ENCODE measurements around the gene ERFE. TPM values are rescaled to one million over a fixed set of nuclear protein-coding genes. Genes with fewer than 3 reads are reported as not detected.

The ERFE gene
- total RNA-seq, 1 donor, result 1.8 TPM

GRCh38 chr2:238151205-238151604 is 7.6 kb upstream of the ERFE start:
- Histone ChIP-seq H3K27me3 (ENCODE audit: insufficient read depth, low read length) (no peaks in the 10 kb centered on the region), H2AFZ (ENCODE audit: low read length) (no peak overlapping the region), H3K27ac (ENCODE audit: low read depth, low read length) (no peak overlapping the region), H3K79me2 (ENCODE audit: insufficient read depth, low read length) (no peaks in the 10 kb centered on the region), H3K9me3 (ENCODE audit: low read depth, low read length) (no peaks in the 10 kb centered on the region), H3K4me1 (ENCODE audit: insufficient read depth, low read length) (no peaks in the 10 kb centered on the region), H4K20me1 (ENCODE audit: insufficient read depth, low read length) (no peaks in the 10 kb centered on the region), H3K36me3 (ENCODE audit: insufficient read depth, low read length) (no peaks in the 10 kb centered on the region), H3K4me2 (ENCODE audit: insufficient read depth, low read length) (no peak overlapping the region), H3K4me3 (ENCODE audit: insufficient read depth, low read length) (no peak overlapping the region)
- TF ChIP-seq CTCF (IDR thresholded peaks at IDR 0.05; ENCODE audit: extremely low read depth, low read depth, low read length), result no peak
- no peak for DNase-seq (ENCODE audit: insufficient read length, low spot score, missing footprints)

GRCh38 chr2:238151628-238152235 is 7.0 kb upstream of the ERFE start:
- H3K27ac ChIP-seq (ENCODE audit: low read depth, low read length), result no peak overlapping the region
- no peak for DNase-seq (ENCODE audit: insufficient read length, low spot score, missing footprints)

GRCh38 chr2:238152771-238153688 is 5.7 kb upstream of the ERFE start:
- Histone ChIP-seq H3K79me2 (ENCODE audit: insufficient read depth, low read length) (no peaks in the 10 kb centered on the region), H3K27me3 (ENCODE audit: insufficient read depth, low read length) (no peaks in the 10 kb centered on the region), H3K4me2 (ENCODE audit: insufficient read depth, low read length) (no peak overlapping the region), H3K27ac (ENCODE audit: low read depth, low read length) (no peak overlapping the region), H4K20me1 (ENCODE audit: insufficient read depth, low read length) (no peaks in the 10 kb centered on the region), H3K4me3 (ENCODE audit: insufficient read depth, low read length) (no peak overlapping the region), H3K36me3 (ENCODE audit: insufficient read depth, low read length) (no peaks in the 10 kb centered on the region), H2AFZ (ENCODE audit: low read length) (no peak overlapping the region), H3K4me1 (ENCODE audit: insufficient read depth, low read length) (no peaks in the 10 kb centered on the region), H3K9me3 (ENCODE audit: low read depth, low read length) (no peaks in the 10 kb centered on the region)
- DNase-seq (ENCODE audit: insufficient read length, low spot score, missing footprints), result peak; percentile 83
- TF ChIP-seq CTCF (IDR thresholded peaks at IDR 0.05; ENCODE audit: extremely low read depth, low read depth, low read length), result peak; percentile 15

More at GRCh38 chr2:238151628-238152235, 7.0 kb upstream of the ERFE start:
- Histone ChIP-seq H4K20me1 (ENCODE audit: insufficient read depth, low read length) (no peaks in the 10 kb centered on the region), H3K79me2 (ENCODE audit: insufficient read depth, low read length) (no peaks in the 10 kb centered on the region), H2AFZ (ENCODE audit: low read length) (no peak overlapping the region), H3K27me3 (ENCODE audit: insufficient read depth, low read length) (no peaks in the 10 kb centered on the region), H3K9me3 (ENCODE audit: low read depth, low read length) (no peaks in the 10 kb centered on the region), H3K4me3 (ENCODE audit: insufficient read depth, low read length) (no peak overlapping the region), H3K36me3 (ENCODE audit: insufficient read depth, low read length) (no peaks in the 10 kb centered on the region), H3K4me1 (ENCODE audit: insufficient read depth, low read length) (no peaks in the 10 kb centered on the region), H3K4me2 (ENCODE audit: insufficient read depth, low read length) (no peak overlapping the region)
- TF ChIP-seq CTCF (IDR thresholded peaks at IDR 0.05; ENCODE audit: extremely low read depth, low read depth, low read length), result no peak

GRCh38 chr2:238154570-238154969 is 4.2 kb upstream of the ERFE start:
- no peaks in the 10 kb centered on the region for H3K4me1 ChIP-seq (ENCODE audit: insufficient read depth, low read length)
- H3K4me3 ChIP-seq (ENCODE audit: insufficient read depth, low read length), result no peak overlapping the region
- no peaks in the 10 kb centered on the region for H3K27me3 ChIP-seq (ENCODE audit: insufficient read depth, low read length)
- no peaks in the 10 kb centered on the region for H3K79me2 ChIP-seq (ENCODE audit: insufficient read depth, low read length)
- DNase-seq (ENCODE audit: insufficient read length, low spot score, missing footprints), result peak; percentile 61
- no peak overlapping the region for H2AFZ ChIP-seq (ENCODE audit: low read length)
- H3K9me3 ChIP-seq (ENCODE audit: low read depth, low read length), result no peaks in the 10 kb centered on the region
- no peaks in the 10 kb centered on the region for H4K20me1 ChIP-seq (ENCODE audit: insufficient read depth, low read length)
- no peak overlapping the region for H3K27ac ChIP-seq (ENCODE audit: low read depth, low read length)
- H3K4me2 ChIP-seq (ENCODE audit: insufficient read depth, low read length), result no peak overlapping the region
- no peaks in the 10 kb centered on the region for H3K36me3 ChIP-seq (ENCODE audit: insufficient read depth, low read length)
- TF ChIP-seq CTCF (IDR thresholded peaks at IDR 0.05; ENCODE audit: extremely low read depth, low read depth, low read length), result no peak
